Testis (tissue), 2 donors: ENCODE results near the gene CBLC.

Source experiments
- POLR2A ChIP-seq: fragments of 450-650 bp; IDR thresholded peaks from one replicate; pipeline ENCODE4 v1.6.1; 2017; ENCODE audit warnings: antibody characterized with exemption, mild to moderate bottlenecking, moderate library complexity
- TF ChIP-seq, protein P1 (sequence below), 3 experiments: fragments of 450-650 bp in 2 of 3; fragments of 200-600 bp in 1 of 3; sonication (generic) in 1 of 3; IDR thresholded peaks; one replicate each; pipeline ENCODE4 v1.5.1; 2016 to 2019; ENCODE audit warnings: antibody characterized with exemption in 3 of 3, mild to moderate bottlenecking in 2 of 3, moderate library complexity in 1 of 3

DNA sequence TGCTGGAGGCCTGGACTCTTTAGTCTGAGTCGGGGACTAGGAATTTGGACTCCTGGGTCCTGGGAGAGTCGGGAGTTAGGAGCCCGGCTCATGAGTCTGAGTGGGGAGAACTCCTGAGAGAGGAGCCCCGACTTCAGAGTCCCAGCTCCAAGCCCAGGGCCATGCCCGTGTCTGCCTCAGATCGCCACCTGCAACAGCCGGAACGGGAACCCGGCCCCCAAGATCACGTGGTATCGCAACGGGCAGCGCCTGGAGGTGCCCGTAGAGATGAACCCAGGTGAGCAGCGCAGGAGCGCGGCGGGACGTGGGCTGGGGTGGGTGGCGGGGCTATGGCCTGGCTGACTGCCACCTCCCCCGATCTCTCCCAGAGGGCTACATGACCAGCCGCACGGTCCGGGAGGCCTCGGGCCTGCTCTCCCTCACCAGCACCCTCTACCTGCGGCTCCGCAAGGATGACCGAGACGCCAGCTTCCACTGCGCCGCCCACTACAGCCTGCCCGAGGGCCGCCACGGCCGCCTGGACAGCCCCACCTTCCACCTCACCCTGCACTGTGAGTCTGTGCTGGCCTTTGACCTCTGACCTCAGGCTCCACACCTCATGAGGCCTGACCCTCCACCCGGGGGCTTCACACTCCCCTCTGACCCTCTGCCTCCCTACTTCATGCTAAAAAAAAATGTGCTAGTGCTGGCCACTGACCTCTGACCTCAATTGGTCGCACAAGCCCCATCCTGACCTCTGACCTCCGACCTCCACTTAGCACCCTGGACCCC is 35.6 kb downstream of the CBLC start:
- TF ChIP-seq, protein P1, sequence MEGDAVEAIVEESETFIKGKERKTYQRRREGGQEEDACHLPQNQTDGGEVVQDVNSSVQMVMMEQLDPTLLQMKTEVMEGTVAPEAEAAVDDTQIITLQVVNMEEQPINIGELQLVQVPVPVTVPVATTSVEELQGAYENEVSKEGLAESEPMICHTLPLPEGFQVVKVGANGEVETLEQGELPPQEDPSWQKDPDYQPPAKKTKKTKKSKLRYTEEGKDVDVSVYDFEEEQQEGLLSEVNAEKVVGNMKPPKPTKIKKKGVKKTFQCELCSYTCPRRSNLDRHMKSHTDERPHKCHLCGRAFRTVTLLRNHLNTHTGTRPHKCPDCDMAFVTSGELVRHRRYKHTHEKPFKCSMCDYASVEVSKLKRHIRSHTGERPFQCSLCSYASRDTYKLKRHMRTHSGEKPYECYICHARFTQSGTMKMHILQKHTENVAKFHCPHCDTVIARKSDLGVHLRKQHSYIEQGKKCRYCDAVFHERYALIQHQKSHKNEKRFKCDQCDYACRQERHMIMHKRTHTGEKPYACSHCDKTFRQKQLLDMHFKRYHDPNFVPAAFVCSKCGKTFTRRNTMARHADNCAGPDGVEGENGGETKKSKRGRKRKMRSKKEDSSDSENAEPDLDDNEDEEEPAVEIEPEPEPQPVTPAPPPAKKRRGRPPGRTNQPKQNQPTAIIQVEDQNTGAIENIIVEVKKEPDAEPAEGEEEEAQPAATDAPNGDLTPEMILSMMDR (IDR thresholded peaks at IDR 0.05) = no peak
- TF ChIP-seq POLR2A = no peak
